Right ventricle myocardium inferior (tissue), 1 donor: ENCODE data around the gene C1QTNF1. TPM values are rescaled to one million over a fixed set of nuclear protein-coding genes. Genes with fewer than 3 reads are reported as not detected.

ENCODE experiments used
- ATAC-seq: fragments of 200-7000 bp; cut with Tn5 transposase; one replicate; pipeline ENCODE4 v1.9.1; 2020; ENCODE audit warnings: mild to moderate bottlenecking, moderate library complexity
- DNase-seq: peaks from one replicate; pipeline ENCODE4 v3.0.0; 2021; ENCODE audit errors: missing footprints
- intact Hi-C: fragments of 100-400 bp; cut with DNase I; formaldehyde crosslinking; loops from one replicate; pipeline ENCODE4 v1.11.0; 2022
- total RNA-seq: library from RNA; stranded (reverse); fragmentation: NEBNext Ultra II Directional; extraction: Animal tissue kit (Norgen Biotek cat#: 25700); gene quantifications from one replicate; pipeline ENCODE4 v1.2.1, GENCODE V29; 2021
- donor health status: DM: no; HTN: yes; CAD: no; lungs with severe emphysema.

The C1QTNF1 gene
- total RNA-seq, 1 donor from 2014 or later, result 240 TPM

DNA sequence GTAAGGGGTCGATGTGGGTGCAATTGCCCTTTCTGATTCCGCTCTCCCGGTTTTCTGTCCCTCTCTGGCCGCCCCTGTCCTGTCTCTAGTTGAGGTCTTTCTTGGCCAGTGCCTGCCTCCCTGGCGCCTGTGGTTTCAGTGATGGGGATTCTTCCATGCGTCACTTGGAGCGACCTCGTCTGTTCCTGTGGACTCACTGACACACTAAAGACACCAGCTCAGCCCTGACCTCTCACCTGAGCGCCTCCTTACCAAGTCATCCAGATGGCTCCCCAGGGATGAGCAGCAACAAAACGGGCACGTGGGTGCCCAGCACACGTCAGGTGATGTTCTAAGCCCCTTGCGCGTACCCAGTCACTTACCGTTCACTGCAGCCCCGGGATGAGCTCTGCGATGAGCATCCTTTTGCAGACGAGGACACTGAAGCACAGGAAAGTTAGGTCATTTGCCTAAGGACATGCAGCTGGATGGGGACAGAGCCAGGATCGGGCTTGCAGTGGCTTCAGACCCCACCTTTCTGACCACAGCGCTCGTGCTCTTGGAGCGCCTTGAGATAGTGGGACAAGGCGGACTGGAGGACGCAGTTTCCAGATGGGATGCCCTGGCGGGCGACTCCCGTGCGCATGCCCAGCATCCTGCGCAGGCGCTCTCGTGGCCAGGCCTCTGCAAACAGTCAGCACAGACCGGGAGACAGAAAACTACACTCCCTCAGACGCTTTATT is 32.8 kb upstream of the C1QTNF1 start:
- intact Hi-C loops, result no loop called here
- DNase-seq (peak; percentile 35), ATAC-seq (no peak)

DNA sequence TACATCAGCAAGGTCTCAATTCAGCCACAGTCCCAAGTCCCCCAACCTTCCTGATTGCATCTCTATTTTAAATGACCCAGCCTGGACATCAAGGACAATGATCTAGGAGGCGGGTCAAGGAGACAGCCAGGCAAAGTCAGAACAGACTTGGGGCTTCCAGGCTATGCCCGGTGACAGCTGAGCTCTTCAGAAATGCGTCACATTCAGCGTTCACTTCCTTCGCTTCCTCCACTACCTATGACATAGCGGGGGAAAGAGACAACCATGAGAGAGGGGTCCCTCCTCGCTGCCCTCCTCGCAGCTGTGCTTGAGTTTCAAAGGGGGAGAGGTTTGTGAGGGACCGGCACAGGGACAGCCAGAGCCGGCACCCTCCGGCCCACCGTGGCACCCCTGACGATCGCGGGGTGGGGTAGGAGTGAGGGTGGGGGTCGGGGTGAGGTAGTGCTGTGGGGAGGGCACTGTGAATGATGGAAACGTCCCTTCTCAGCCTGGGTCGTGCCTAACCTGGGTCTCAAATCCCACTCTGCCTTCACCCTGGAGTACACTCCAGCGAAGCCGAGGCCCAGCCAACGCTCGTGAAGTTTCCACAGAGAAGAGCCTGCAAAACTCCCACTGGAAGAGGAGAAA is 31.9 kb upstream of the C1QTNF1 start:
- DNase-seq, result peak; percentile 30

DNA sequence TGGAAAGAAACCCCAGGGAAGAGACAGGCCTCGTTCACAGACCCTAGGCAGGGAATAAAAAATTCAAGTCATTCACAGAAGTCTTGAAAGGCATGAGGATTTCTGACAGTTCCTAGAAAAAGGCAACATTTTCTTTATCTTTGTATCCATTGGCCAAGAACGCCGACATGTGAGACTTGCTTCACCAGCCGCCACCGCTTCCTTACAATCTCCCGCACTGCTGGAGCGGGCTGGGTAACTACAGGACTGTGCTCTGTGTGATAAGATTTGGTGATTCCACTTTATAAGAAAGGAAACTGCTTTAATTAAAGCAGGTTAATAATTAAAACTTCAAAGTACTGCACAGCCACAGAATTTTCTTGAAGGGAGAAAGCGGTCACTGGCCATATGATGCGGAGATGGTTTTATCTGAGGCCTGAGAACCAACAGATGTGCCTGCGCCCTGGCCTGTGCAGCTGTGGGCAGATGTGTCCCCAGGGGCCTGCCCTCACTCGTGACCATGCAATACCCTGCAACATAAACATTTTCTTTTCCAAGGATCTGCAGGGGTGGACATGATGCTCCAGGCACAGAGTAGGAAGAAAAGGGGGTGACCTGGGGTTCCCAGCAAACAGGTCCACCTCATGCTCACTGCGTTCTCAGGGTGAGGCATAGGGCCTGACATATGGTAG is 31.3 kb upstream of the C1QTNF1 start:
- DNase-seq, result no peak
- intact Hi-C loops, result no loop called here

More for the DNA sequence above, 31.9 kb upstream of the C1QTNF1 start:
- no peak for ATAC-seq
- intact Hi-C loops, result no loop called here

DNA sequence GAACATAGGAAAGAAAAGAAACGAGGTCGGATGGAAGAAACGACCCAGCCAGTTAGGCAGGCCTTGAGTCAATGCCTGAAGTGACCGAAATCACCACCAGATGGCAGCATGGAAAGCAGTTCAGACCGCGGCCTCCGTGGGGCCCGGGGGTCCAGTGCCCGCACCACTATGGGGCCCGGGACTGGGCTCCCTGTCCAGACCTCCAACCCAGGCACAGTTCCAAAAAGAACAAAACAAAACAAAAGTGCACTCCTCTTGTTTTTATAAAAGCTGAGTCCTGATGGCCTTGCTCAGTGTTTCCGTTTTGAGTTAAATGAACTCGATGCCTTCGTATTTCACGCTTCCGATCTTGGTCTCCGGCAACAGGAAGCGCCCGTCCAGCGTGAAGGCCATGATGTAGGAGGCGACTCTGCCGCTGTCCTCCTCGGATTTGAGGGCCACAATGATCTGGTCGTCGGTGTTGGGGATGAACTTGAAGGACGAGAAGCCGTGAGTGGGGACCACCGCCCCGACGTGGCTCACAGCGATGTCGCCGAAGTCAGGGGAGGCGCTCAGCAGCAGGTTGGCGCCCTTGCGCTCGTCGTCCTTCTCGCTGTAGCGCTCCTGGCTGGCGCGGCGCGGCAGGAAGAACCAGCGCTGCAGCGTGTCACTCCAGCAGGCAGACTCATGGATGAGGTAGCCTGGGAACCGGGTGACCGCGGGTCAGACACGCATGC is 30.6 kb upstream of the C1QTNF1 start:
- peak; percentile 62 for DNase-seq
- intact Hi-C loops, result no loop called here
- ATAC-seq, result peak; percentile 42

More for the DNA sequence above, 31.3 kb upstream of the C1QTNF1 start:
- ATAC-seq, result no peak

DNA sequence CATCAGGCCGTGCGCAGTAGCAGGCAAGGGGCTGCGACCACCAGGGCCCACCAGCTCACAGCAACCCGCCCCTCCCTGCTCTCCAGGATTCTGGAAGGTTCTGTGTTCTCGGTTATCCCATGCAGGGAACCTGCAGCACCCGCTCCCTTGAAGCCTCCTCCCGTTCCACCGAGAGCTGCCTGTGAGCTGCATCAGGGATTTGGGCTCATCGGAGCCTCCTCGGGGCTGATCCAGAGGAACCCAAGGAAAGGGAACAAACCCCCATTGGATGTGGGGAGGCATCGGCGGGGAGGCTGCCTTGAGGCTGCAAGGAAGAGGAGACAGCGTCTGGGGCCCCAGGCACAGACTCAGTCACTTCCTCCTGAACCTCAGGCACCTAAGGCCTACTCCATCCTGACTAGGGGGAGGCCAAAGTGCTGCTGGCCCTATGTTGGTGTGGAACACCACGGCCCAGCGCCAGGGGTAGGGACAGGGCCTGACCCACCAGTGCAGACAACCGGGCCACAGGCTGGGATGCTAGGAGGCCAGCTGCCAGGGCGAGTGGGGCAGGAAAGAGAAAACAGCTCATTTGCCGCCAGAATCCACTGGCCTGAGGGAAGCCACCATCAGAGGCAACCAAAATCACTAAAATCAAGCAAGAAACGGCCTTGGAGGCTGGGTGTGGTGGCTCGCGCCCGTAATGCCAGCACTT is 29.8 kb upstream of the C1QTNF1 start:
- peak; percentile 26 for DNase-seq
- intact Hi-C loops, result no loop called here
- no peak for ATAC-seq

DNA sequence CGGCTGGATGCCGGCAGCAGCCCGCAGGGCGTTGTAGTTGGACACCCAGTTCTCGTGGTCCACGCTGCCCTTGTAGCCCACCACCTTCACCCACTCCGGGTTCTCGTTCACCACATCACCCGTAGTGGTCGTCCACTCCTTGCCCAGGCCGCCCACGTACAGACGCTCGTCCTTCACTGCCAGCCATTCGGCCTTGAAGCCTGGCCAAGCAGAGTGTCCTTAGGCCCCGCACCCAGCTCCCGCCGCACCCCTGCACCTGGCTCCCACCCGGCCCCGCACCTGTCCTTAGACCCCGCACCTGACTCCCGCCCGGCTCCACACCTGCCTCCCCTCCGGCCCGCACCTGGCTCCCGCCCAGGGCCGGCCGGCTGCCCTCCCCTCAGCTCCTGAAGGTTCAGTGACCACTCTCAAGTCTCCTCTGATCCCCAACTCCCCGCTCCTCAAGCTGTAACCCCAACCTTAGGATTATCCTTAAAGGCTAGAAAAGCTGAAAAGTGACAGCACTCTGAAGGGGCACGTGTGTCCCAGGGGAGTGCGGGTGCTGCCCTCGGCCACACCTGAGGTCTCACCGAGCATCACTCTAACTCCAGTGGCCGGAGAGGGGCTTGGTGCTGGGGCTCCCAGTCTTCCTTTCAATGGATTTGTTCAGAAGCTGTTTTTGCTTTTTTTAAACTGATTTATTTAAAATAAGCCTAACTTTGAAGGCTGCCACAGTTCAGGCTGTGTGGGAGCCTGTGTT is 28.8 kb upstream of the C1QTNF1 start:
- intact Hi-C loops, result no loop called here
- peak; percentile 56 for DNase-seq
- ATAC-seq, result no peak

DNA sequence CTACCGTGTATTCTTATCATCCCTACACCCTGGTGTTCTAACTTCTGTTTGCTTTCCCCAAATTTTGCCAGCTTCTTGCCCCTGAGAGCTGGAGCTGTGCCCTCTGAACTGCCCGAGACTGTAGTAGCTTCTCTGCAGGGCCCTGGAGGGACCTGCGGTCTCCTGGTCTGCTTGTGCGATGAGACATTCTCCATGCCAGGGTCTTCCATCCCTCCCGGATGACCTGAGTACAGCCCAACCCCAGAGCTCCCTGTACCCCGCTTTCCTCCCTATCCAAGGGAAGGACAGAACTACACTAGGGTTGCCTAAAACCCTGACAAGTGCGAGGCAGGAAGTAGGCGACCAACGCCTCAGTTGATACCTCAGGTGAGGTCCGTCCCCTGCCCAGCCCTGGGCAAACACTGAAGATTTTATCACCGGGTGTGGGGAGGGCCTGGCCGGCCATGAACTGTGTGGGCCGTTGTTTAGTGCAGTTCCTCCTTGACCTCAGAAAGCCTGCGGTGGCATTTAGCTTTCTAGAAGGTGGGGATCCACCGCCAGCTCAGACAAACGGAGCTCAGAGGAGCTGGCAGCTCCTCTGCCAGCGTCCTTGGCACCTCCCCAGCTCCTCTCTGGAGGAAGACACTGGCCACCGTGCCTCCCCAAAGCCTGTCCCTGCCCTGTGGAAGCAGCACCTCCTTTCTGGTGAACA is 28.1 kb upstream of the C1QTNF1 start:
- DNase-seq, result no peak
- ATAC-seq, result no peak
- intact Hi-C loops, result no loop called here

DNA sequence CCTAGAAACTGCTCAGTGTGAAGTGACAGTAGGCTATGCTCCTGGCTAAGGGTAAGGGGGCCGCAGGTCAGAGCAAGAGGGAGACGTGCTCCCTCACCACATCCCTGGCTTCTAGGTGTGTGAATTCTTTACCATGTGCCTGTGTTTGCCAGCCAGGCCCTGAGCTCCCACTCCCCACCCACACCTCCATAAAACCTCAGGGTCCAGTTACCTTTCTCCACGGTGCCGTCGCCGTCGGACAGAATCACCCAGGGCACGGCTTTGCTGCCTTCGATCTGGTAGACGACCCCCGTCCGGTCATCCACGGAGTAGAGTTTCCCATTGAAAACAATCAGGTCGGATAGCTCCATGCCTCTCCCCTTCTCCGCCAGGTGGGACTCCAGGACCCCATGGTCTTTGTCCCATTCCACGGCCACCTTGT is 27.2 kb upstream of the C1QTNF1 start:
- intact Hi-C loops, result no loop called here
- ATAC-seq, result no peak
- peak; percentile 64 for DNase-seq

DNA sequence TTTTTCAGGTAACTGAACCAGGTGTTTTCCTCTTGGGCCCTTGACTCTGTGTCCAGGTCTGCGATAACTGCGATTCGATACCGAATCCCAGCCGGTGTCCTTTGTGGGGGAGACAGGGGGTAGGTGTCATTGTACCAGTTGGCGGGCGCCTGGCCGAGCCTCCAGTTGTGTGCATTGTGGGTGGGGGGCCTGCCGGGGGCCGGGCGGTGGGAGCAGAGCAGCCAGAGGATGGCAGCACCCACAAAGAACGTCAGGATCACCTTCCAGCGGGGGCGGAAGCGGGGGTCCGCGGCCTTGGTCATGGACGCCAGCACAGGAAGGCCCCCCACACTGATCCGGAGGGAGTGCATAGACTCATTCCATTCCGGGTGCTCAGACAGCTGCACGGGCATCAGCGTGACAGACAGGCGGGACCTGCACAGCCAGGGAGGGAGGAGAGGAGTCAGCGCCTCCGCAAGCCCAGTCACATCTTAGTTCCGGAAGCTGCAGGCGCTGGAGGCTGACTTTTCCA is 26.7 kb upstream of the C1QTNF1 start:
- intact Hi-C loops, result no loop called here
- DNase-seq, result peak; percentile 60
- ATAC-seq, result no peak

DNA sequence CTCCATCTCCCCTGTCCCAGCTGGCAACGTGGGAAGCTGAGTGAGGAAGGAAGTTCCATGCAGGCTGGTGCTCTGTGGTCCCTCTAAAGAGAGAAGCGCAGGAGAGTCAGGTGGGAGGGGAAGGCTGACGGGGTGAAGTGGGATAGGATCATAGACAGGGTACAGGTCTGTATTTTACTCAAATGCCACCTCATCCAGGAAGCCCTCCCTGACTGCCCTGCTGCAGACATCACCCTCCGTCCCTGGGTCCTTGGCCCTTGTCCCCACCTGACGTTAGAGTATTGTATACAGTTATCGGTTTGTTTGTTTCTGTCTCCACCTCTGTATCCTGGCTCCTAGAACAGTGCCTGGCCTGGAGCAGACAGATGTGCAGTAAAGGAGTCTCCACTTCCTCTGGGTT is 26.1 kb upstream of the C1QTNF1 start:
- intact Hi-C loops, result no loop called here
- DNase-seq (peak; percentile 22), ATAC-seq (no peak)

DNA sequence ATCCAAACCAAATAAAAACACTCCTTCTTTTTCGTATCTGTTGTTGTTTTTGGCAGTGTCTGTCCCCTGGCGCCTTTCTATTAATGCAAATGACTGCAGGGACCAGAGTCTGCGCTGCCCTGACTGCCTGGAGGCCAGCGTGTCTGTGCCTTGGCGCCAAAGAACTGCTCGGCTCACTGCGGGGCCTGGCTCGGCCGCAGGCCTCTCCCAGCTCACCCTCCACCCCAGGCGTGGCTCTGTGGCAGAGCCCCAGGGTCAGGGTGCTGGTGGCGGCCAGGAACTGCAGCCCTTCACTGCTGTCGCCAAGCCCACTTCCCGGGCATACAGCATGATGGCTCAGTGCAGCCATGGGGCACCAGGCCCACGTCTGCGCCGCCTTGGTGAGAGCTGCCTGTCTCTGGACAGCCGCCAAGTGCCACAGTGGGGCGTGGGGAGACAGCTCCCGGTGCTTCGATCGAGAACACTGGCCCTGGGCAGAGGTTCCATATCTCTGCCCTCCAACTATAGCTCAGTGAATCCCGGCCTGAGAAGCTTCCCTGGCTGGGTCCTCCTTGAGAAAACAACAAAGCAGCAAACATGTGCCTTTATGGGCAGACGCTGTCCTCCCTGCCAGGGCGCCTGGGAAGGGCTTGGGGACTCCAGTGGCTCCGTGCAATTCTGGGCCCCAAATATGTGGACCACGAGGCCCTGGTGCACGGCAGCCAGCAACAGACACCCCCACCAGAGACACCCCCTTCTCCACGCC is 25.5 kb upstream of the C1QTNF1 start:
- DNase-seq (peak; percentile 77), ATAC-seq (peak; percentile 82)
- intact Hi-C loops, result no loop called here

DNA sequence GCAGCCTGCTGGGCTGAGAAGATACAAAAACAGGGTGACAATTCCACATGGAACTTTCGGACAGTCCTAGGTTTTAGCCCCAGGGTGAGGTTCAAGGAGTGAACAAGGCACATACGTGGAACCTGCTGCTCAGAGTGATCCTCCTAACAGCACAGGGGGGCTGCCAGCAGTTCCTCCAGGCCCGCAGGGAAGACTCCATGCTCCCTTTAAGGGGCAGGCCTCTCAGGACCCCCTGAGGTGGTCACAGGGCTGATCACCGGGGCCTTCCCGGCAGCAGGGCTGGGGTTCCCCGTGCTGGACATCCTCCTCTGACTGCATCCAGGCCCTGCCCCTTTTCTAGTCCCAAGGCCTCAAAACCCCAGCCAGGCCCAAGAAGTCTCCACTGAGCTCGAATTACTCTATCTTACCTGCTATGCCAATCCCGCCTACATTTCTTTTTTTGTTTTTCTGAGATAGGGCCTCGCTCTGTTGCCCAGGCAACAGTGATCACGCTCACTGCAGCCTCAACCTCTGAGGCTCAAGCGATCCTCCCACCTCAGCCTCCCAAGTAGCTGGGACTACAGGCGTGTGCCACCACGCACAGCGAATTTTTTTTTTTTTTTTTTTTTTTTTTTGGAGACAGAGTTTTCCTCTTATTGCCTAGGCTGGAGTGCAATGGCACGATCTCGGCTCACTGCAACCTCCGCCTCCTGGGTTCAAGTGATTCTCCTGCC is 24.8 kb upstream of the C1QTNF1 start:
- ATAC-seq, result no peak
- peak; percentile 60 for DNase-seq
- intact Hi-C loops, result no loop called here

DNA sequence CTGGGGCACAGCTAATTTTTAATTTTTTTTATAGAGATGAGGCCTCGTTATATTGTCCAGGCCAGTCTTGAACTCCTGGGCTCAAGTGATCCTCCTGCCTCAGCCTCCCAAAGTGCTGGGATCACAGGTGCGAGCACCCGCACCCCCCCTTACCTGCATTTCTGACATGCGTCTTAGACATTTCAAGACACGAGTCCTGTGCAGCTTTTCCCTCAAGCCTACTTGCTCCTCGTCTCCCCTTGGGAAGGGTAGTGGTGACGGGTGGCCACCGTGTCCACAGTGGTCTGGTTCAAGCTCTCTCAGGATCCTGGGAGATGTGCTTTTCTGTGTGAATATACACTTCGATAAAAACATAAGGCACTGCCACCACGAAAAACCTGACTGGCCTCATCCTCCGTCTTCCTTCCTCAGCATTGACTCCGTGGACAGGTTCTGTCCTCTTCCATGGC is 24.0 kb upstream of the C1QTNF1 start:
- no peak for ATAC-seq
- DNase-seq, result no peak
- intact Hi-C loops, result no loop called here

DNA sequence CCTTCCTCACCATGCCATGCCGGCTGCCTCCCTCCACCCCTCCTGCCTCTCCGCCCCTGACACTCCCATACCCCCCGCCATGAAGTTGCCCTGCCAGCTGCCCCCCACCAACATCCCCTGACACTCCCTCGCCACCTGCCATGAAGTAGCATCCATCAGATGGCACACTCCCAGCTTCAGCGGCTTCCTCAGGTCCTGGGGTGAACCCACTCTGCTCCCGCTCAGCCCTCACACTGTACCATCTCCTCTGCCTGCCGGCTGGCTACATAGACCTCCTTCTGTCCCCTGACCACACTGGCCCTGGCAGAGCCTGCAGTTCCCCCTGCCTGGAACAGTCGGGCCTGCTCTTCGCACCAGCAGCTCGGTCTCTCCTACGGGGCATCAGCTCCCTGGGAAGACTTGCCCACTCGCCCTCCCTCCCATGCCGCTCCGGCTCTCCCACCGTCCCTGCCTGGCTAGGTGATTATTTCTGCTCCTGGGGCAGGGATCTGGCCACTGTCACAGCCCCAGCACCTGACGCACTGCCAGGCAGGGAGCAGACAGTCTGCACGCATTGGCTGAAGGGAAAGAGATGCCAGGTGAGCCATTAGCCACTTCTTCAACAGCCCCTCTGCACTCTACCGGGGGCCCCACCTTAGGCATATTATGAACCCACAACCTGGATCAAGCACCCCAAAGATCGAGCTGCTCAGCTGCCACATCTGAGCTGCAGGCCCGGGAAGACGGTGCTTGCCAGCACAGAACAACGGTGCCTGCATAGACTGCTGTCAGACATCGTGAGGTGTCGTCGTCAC is 23.4 kb upstream of the C1QTNF1 start:
- intact Hi-C loops, result no loop called here
- no peak for ATAC-seq
- peak; percentile 49 for DNase-seq
